CD4-positive, alpha-beta T cell treated with Interferon gamma for 1 hour (primary cell): ENCODE results near the gene ZGLP1.
"Not testable (repeated sequence)": the region's sequence is repeated elsewhere in the genome, so short reads cannot be mapped to it uniquely, and the experiment has no call there.

Source experiments
- DNase-seq: peaks from one replicate; pipeline ENCODE4 v3.0.0-alpha.2; 2020

Gene ZGLP1

GRCh38 chr19:10292789-10293636 lies 16.6 kb downstream of the ZGLP1 start:
- DNase-seq = no peak

DNA sequence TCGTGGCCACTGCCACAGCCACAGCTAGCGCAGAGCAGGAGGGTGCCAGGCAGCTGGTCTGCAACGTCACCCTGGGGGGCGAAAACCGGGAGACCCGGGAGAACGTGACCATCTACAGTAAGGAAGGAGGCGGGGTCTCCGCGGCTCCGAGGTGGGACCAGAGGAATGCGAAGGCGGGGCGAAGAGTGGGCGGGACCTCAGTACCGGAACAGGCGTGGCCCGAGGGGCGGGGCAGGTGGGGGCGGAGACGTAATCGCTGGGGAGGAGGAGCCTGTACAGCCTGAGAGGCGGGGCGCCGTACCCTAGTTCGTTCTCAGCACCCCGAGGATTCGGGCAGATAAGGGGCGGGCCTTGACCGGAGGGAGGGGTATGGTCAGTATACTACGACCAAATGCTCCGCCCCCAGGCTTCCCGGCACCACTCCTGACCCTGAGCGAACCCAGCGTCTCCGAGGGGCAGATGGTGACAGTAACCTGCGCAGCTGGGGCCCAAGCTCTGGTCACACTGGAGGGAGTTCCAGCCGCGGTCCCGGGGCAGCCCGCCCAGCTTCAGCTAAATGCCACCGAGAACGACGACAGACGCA lies 17.3 kb downstream of the ZGLP1 start:
- peak; percentile 74 for DNase-seq

- DNase-seq = no peak
Measured at GRCh38 chr19:10291554-10292205, 17.9 kb downstream of the ZGLP1 start.

DNA sequence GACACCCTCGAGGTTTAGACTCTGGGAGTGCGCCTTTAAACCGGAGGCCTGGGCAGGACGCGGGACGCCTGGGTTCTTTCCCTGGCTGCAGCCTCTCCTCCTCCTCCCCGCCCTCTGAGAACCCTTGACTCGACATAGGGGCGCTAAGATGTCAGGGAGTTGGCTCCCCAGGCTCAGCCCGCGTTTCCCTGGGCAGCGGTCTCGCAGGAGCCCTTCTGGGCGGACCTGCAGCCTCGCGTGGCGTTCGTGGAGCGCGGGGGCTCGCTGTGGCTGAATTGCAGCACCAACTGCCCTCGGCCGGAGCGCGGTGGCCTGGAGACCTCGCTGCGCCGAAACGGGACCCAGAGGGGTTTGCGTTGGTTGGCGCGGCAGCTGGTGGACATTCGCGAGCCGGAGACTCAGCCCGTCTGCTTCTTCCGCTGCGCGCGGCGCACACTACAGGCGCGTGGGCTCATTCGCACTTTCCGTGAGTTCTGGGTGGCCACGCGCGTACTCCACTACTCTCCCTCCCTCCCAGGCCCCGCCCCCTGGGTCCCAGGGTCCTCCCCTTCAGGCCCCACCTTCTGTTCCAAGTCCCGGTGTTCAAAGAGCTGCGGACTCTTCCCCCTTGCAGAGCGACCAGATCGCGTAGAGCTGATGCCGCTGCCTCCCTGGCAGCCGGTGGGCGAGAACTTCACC lies 18.6 kb downstream of the ZGLP1 start:
- DNase-seq = peak; percentile 59

DNA sequence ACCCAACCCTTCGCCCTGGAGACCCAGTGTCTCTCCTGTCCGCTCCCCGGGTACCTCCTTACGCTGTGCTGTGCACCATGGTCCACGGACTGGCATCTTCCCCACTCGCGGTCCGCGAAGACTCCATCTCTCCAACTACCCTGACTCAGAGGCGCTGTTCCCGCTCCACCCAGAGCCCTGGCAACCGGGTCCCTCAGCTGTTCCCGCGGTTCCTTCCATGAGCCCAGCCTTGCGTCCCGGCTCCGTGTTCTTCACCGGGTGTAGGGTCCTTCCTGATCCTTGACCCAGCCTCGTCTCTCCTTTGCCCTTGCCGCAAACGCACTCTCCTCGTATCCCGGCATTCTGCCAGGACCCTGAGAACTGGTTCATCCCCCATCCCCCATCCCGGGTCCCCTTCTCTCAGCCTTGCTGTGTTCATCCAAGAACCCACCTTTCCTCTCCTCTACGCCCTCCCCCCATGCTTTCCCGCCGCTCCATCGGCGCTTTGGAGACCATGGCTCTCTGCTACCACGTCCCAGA lies 19.2 kb downstream of the ZGLP1 start:
- DNase-seq = no peak

DNA sequence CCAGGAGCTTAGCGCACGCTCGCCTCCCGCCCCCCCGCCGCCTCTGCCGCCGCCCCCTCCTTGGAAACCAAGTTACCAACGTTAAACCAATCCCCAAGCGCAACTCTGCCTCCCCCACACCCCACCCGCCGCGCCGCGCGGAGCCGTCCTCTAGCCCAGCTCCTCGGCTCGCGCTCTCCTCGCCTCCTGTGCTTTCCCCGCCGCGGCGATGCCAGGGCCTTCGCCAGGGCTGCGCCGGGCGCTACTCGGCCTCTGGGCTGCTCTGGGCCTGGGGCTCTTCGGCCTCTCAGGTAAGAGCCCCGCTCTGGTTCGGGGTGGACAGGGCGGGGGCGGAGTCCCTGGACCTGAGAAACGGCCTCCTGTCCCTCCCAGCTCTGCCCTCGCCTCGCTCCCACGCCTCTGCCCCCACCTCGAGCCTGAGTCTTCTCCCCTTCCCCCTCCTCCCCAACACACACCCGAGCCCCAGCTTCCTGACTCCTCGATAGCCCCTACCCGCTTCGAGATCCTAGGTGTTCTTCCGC lies 19.7 kb downstream of the ZGLP1 start, which contains the start of gene ICAM5:
TSS of gene ICAM5 (plus strand) at position 117 of the 521 bp plus-strand sequence. CDS start at position 209, 92 bp downstream.
- DNase-seq = no peak

DNA sequence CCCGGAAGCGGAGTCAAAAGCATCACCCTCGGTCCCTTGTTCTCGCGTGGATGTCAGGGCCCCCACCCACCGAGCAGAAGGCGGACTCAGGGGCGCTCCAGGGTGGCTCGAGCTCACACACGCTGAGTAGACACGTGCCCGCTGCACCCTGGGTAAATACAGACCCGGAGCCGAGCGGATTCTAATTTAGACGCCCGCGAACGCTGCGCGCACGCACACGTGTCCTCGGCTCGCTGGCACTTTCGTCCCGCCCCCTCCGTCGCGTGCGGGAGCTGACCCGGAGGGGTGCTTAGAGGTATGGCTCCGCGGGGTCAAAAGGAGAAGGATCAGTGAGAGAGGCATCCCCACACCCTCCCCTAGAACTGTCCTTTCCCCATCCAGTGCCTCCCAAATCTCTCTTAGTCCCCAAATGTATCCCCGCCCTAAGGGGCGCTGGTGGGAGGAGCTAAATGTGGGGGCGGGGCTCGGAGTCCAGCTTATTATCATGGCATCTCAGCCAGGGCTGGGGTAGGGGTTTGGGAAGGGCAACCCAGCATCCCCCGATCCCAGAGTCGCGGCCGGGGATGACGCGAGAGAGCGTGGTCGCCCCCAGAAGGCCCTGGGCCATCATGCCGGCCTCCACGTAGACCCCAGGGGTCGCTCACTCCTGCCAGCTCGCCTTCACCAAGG lies 20.3 kb downstream of the ZGLP1 start:
- peak; percentile 64 for DNase-seq

DNA sequence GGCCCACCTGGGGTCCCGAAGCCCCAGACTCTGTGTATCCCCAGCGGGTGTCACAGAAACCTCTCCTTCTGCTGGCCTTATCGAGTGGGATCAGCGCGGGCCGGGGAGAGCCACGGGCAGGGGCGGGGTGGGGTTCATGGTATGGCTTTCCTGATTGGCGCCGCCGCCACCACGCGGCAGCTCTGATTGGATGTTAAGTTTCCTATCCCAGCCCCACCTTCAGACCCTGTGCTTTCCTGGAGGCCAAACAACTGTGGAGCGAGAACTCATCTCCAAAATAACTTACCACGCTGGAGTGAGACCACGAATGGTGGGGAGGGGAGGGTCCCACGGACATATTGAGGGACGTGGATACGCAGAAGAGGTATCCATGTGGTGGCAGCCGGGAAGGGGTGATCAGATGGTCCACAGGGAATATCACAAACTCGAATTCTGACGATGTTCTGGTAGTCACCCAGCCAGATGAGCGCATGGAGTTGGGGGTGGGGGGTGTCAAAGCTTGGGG lies 20.9 kb downstream of the ZGLP1 start:
- no peak for DNase-seq

DNA sequence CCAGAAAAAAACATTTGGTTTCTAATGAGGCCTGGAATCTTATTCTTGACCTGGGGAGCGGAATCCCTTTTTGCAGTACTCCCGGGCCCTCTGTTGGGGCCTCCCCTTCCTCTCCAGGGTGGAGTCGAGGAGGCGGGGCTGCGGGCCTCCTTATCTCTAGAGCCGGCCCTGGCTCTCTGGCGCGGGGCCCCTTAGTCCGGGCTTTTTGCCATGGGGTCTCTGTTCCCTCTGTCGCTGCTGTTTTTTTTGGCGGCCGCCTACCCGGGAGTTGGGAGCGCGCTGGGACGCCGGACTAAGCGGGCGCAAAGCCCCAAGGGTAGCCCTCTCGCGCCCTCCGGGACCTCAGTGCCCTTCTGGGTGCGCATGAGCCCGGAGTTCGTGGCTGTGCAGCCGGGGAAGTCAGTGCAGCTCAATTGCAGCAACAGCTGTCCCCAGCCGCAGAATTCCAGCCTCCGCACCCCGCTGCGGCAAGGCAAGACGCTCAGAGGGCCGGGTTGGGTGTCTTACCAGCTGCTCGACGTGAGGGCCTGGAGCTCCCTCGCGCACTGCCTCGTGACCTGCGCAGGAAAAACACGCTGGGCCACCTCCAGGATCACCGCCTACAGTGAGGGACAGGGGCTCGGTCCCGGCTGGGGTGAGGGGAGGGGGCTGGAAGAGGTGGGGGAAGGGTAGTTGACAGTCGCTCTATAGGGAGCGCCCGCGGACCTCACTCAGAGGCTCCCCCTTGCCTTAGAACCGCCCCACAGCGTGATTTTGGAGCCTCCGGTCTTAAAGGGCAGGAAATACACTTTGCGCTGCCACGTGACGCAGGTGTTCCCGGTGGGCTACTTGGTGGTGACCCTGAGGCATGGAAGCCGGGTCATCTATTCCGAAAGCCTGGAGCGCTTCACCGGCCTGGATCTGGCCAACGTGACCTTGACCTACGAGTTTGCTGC lies 22.5 kb downstream of the ZGLP1 start, which contains the start of gene ICAM4:
TSS of gene ICAM4 (plus strand) at position 153 of the 935 bp plus-strand sequence. CDS start at position 211, 58 bp downstream.
- peak; percentile 53 for DNase-seq

DNA sequence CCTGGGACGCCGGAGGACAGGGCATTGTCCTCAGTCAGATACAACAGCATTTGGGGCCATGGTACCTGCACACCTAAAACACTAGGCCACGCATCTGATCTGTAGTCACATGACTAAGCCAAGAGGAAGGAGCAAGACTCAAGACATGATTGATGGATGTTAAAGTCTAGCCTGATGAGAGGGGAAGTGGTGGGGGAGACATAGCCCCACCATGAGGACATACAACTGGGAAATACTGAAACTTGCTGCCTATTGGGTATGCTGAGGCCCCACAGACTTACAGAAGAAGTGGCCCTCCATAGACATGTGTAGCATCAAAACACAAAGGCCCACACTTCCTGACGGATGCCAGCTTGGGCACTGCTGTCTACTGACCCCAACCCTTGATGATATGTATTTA lies 24.2 kb downstream of the ZGLP1 start:
- DNase-seq = no peak

- no peak for DNase-seq
Measured at GRCh38 chr19:10284960-10285278, 24.7 kb downstream of the ZGLP1 start.

GRCh38 chr19:10284065-10284959 lies 25.3 kb downstream of the ZGLP1 start:
- DNase-seq = no peak

GRCh38 chr19:10283301-10284064 lies 26.1 kb downstream of the ZGLP1 start:
- DNase-seq = no peak

GRCh38 chr19:10282043-10282442 lies 27.6 kb downstream of the ZGLP1 start:
- not testable (repeated sequence) for DNase-seq

DNA sequence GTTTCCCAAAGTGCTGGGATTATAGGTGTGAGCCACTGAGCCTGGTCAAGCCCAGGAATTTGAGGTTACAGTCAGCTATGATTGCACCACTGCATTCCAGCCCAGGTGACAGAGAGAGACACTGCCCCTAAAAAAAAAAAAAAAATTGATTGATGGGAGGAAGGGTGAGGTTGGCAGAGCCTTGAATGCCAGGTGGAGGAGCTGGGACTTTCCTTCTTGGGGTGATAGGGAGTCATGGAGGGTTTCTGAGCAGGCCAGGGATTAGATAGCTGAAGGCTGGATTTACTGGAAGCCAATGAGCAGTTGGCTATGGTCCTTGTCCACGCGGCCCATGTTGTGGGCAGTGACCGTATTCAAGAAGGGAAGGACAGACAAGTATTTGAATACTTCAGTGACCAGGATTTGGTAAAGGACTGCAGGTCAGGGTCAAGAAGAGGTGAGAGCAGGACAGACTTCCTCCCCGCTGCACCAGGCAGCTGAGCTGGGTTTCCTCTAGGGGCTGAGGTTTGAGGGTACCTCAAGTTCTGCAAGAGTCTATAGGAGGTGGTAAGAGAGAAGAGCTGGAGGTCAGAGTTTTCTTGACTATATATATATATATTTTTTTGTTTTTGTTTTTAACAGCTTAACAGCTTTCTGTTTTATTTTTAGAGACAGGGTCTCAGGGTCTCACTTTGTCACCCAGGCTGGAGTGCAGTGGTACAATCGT lies 29.7 kb downstream of the ZGLP1 start:
- no peak for DNase-seq

DNA sequence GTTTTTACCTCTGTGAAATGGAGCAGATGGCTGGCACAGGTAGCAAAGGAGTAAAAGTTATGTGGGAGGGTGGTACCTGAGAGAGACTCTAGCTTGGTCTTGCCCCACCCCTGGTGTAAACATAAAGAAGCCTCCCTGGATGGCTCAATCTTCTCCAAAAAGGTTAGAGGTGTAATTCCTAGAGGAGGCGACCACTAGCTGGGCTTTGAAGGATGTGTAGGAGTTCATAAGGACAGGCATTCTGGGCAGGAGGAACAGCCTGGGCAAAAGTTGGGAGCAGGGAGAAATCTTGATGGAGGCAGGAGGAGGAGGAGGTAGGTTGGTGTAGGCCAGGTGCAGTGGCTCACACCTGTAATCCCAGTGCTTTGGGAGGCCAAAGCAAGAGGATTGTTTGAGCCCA lies 30.7 kb downstream of the ZGLP1 start:
- no peak for DNase-seq

DNA sequence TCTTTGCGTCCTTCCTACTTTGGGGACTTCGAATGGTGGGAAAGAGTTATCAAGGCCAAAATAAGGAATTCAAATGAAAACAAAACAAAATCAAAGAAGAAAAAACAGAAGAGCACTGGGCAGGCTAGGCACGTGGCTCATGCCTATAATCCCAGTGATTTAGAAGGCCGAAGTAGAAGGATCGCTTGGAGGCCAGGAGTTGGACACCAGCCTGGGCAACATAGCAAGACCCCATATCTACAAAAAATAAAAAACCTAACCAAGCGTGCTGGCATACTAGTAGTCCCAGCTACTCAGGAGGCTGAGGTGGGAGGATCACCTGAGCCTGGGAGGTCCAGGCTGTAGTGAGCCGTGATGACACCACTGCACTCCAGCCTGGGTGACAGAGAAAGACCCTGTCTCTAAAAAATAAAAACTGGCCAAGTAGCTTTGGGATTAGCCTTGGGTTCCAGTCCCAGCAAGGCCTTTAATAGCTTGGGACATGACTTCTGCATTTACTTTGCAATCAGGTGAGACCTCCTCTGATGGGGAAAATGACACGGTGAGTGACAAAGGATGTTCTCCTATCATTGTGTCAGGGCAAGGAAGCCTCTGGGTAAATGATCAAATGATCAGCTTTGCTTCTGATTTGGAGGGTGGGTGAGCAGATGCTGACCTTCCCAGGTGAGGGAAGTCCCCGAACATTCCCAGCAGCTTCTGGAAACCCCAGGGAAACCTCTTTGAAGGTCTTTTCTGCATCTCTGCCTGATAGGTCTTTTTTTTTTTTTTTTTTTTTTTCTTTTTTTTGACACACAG lies 31.6 kb downstream of the ZGLP1 start:
- no peak for DNase-seq
